ENCODE results near the gene SCT. TPM values are rescaled to one million over a fixed set of nuclear protein-coding genes. Genes with fewer than 3 reads are reported as not detected.

Gene SCT
- total RNA-seq, 2 experiments from 2014 or later: not detected

DNA sequence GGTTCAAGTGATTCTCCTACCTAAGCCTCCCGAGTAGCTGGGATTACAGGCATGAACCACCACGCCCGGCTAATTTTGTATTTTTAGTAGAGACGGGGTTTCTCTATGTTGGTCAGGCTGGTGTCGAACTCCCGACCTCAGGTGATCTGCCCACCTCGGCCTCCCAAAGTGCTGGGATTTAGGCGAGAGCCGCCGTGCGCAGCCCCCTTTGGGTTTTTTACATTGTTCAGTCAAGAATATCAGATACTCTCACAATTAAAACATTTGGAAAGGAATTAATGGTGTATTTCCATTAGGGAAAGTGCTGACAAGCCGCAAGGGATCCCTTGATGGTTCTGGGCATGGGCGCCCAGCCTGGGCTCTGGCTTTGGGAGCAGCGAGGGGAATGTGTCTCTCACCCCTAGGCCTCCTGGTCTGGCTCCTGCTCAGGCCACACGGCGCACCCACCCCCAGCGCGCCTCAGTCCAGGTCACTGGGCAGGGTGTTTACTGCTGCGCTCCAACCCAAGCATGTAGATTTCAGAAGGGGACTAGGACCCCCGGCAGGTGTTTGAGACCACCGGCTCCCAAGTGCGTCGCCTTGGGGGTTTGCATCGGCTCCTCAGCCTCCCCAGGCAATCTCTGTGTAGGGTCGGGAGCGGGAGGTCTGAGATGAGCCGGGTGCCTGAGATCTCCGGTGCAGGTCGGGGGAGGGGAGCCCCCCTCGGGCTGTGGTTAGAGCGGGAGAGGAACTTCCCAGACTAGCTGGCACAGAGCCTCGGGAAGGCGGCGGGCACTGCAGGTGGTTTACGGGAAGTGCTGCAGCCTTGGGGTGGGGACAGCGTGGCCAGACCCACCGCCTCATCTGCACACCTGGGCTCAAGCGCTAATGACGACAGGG lies 10.4 kb downstream of the SCT start:
- Mint-ChIP-seq H3K9me3 (no peaks in the 10 kb centered on the region), H3K4me3 (peak overlapping the region; percentile 93), H3K4me1 (peaks cover 13% of the 10 kb centered on the region), H3K27ac (peak overlapping the region; percentile 97), H3K27me3 (no peaks in the 10 kb centered on the region), H3K36me3 (peaks cover 11% of the 10 kb centered on the region)
- POLR2A ChIA-PET: interaction anchor here (0.7 to 1.6 kb wide), 14 partner anchors 9 to 160 kb away, joined by 3 to 22 read pairs (median 4); partner anchors contain the start of genes HRAS and PHRF1
- DNase-seq (no peak), ATAC-seq (ENCODE audit: low read depth) (no peak)

DNA sequence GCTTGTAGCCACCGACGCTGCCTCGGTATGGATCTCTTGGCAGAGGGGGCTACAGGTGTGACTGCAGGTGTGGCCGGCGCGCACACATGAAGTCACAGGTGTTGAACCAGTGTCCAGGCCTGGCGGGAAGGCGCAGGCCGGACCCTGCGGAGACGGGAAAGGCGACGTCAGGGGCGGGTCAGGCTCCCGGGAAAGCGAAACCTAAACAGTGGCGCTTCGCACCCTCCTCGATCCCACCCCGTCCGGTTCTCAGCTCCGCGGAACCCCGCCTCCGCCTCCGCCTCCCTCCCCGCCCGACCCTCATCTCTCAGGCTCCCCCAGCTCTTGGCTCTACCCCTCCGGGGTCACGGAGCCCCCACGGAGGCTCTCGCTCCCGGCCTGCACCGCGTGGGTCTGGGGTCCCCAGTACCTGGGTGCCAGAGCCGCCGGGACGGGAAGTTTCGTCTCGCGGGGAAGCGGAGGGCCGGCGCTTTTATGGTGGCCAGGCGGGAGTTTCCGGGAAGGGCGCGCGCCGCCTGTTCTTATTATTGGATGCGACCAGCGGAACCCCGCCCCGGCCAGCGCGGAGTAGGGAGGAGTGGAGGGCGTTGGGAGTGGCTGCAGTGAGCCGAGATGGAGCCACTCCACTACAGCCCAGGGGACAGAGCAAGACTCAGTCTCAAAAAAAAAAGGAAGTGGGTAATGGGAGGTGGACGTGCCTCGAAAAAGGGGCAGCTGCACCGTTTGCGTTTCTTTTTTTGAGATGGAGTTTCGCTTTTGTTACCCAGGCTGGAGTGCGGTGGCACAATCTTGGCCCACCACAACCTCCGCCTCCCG lies 11.3 kb downstream of the SCT start, which contains the start of gene IRF7:
Gene IRF7 (minus strand): TSS at position 447 of the 816 bp plus-strand sequence. CDS start 586 bp downstream, outside the sequence.
- Mint-ChIP-seq H3K4me1 (peaks cover 13% of the 10 kb centered on the region), H3K27me3 (no peaks in the 10 kb centered on the region), H3K4me3 (peak within 1 kb of the TSS; percentile 93), H3K9me3 (no peaks in the 10 kb centered on the region), H3K27ac (peak within 1 kb of the TSS; percentile 97), H3K36me3 (peaks cover 12% of the 10 kb centered on the region)
- POLR2A ChIA-PET: interaction anchor here (0.6 to 1.6 kb wide), 20 partner anchors 10 to 272 kb away, joined by 3 to 22 read pairs (median 4); partner anchors contain the start of genes DEAF1, HRAS, PHRF1 and TMEM80
- ATAC-seq (ENCODE audit: low read depth) (peak; percentile 77), DNase-seq (peak; percentile 94)

DNA sequence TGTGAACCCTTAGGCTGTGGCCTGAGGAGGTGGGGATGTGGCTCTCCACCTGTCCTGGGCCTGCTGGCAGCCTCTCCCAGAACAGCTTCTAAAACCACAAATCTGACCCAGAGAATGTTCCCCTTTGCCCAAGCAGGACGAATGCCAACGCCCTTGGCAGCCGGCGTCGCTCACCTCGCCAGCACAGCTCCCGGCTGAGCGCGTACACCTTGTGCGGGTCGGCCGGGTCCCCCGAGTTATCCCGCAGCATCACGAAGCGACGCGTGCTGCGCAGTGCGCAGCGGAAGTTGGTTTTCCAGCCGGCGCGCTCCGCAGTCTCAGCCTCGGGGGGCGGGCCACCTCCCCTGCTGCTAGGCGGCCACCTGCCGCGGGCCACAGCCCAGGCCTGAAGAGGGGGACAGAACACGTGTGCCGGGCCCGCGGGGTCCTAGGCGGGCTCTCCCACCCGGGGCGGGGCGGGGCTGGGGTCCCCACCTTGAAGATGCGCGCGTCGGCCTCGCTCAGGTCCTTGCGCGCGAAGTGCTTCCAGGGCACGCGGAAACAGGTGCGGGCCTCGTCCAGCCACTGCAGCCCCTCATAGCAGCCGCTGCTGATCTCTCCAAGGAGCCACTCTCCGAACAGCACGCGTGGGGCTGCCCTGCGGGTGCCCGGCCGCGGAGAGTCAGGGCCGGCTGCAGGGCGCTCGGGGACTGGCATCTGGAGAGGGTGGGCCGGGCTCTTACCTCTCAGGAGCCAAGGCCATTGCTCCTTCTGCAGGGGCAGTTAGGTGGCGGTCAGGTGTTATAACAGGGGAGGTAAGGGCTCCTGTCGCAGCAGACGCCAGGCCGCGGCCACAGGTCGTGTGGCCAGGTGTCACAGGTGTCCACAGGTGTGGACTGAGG lies 12.1 kb downstream of the SCT start:
- Mint-ChIP-seq H3K27me3 (no peaks in the 10 kb centered on the region), H3K9me3 (no peaks in the 10 kb centered on the region), H3K36me3 (peaks cover 13% of the 10 kb centered on the region), H3K27ac (peak overlapping the region; percentile 97), H3K4me1 (peaks cover 13% of the 10 kb centered on the region), H3K4me3 (peak overlapping the region; percentile 93)
- POLR2A ChIA-PET: interaction anchor here (0.6 to 3.7 kb wide), 28 partner anchors 9 to 163 kb away, joined by 3 to 23 read pairs (median 4); partner anchors contain the start of genes DEAF1, HRAS, LRRC56 and PHRF1
- DNase-seq (no peak), ATAC-seq (ENCODE audit: low read depth) (no peak)

DNA sequence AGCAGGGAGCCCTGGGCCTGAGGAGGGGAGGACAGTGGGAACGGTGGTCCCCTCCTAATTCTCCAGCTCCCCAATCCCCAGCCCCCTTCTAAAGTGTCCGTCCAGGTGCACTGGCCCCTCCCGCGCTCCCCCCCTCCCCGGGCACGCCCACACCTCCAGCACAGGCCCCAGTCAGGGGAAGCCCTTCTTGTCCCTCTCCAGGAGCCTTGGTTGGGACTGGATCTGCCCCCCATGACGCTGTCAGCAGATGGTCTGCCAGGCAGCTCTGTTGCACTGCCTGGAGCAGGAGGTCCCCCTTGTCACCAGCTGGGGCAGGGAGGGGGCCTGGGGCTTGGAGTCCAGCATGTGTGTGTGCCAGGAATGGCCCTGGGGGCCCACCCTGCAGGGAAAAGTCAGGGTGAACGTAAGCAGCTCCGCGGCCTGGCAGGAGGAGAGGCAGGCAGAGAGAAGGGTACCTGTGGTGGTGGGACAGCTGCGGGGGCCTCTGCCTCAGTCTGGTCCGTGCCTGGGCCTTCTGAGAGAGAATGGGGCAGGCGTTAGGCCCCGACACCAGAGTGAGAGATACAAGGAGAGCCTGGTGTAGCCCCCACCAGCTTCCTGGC lies 12.9 kb downstream of the SCT start:
- peak overlapping the region; percentile 93 for H3K4me3 Mint-ChIP-seq
- POLR2A ChIA-PET: interaction anchor here (0.6 to 3.7 kb wide), 20 partner anchors 9 to 164 kb away, joined by 3 to 23 read pairs (median 4); partner anchors contain the start of genes DEAF1, HRAS, LRRC56 and PHRF1
- peak overlapping the region; percentile 93 for H3K27ac Mint-ChIP-seq
- DNase-seq (no peak), ATAC-seq (ENCODE audit: low read depth) (no peak)
- H3K27me3 Mint-ChIP-seq: no peaks in the 10 kb centered on the region
- peaks cover 13% of the 10 kb centered on the region for H3K36me3 Mint-ChIP-seq
- H3K4me1 Mint-ChIP-seq: peaks cover 13% of the 10 kb centered on the region
- no peaks in the 10 kb centered on the region for H3K9me3 Mint-ChIP-seq

DNA sequence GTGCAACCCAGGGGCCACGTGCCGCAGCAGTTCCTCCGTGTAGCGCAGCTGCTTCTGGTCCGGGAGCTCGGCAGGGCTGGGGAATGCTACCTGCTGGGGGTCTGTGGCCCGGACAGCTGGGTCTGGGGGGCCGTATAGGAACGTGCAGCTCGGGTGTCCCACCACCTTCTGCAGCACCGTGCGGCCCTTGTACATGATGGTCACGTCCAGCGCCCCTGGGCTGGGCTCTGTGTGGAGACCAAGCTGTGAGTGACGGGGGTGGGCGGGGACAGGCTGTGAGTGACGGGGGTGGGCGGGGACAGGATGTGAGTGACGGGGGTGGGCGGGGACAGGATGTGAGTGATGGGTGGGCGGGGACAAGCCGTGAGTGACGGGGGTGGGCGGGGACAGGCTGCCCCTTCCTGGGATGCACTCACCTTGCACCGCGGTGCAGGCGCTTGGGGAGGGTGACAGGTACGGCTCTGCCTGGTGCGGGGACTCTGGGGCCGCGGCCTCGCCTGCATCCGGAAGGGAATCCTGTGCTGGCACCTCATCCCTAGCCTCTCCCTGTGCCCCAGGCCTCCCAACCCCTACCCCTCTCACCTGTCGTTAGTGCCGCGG lies 13.5 kb downstream of the SCT start:
- peak overlapping the region; percentile 93 for H3K27ac Mint-ChIP-seq
- peak; percentile 21 for ATAC-seq (ENCODE audit: low read depth)

DNA sequence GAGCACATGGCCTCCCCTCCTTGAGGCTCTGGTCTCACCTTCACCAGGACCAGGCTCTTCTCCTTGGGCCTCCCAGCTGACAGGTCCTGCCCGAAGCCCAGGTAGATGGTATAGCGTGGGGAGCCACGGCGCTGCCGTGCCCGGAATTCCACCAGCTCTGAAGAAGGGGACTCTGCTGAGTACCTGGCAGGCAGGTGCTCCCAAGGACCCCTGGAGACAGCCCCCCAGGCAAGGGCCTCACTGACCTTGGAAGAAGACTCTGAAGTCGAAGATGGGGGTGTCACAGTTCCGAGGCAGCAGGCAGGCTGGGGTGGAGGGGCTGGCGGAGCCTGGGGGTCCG lies 14.1 kb downstream of the SCT start:
- no peak overlapping the region for H3K4me3 Mint-ChIP-seq
- POLR2A ChIA-PET: interaction anchor here (0.5 to 3.7 kb wide), 9 partner anchors 25 to 135 kb away, joined by 3 to 23 read pairs (median 8); partner anchors contain the start of genes HRAS, LRRC56, PHRF1 and TALDO1
- ATAC-seq (ENCODE audit: low read depth) (no peak), DNase-seq (no peak)
- H3K36me3 Mint-ChIP-seq: peaks cover 13% of the 10 kb centered on the region
- peak overlapping the region; percentile 93 for H3K27ac Mint-ChIP-seq
- H3K9me3 Mint-ChIP-seq: no peaks in the 10 kb centered on the region
- H3K27me3 Mint-ChIP-seq: no peaks in the 10 kb centered on the region
- peaks cover 13% of the 10 kb centered on the region for H3K4me1 Mint-ChIP-seq

More for the DNA sequence above, 13.5 kb downstream of the SCT start:
- no peaks in the 10 kb centered on the region for H3K9me3 Mint-ChIP-seq
- H3K4me3 Mint-ChIP-seq: peak overlapping the region; percentile 93
- POLR2A ChIA-PET: interaction anchor here (0.5 to 3.7 kb wide), 13 partner anchors 10 to 134 kb away, joined by 3 to 23 read pairs (median 4); partner anchors contain the start of genes DEAF1, HRAS, LRRC56 and PHRF1
- H3K4me1 Mint-ChIP-seq: peaks cover 13% of the 10 kb centered on the region
- no peaks in the 10 kb centered on the region for H3K27me3 Mint-ChIP-seq
- peaks cover 13% of the 10 kb centered on the region for H3K36me3 Mint-ChIP-seq
- DNase-seq: peak; percentile 84

DNA sequence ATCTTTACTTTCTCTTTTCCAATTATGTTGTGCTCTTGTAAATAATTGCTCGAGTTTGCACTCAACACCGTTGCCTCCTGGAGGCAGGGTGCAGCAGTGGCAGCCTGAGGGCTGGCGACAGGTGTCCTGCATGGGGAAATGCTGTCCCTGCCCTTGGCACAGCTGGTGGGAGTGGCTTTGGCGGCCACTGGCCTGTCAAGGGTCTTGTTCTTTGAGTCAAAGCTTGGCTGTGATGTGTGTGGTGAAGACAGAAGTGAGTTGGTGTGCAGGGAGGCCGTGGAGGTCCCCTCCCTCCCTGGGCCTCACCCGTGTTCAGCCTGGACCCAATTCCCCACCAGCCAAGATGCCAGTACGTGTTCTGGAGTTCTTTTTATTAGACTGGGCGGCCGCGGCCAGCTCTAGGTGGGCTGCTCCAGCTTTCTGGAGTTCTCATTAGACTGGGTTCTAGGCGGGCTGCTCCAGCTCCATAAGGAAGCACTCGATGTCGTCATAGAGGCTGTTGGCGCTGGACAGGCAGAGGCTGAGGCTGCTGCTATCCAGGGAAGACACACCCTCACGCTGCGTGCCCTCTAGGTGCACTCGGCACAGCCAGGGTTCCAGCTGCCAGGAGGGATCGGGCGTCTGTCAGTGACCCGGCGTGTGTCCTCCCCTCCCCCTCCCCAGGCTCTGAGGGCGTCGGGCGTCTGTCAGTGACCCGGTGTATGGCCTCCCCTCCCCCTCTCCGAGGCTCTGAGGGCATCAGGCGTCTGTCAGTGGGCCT lies 14.6 kb downstream of the SCT start:
- H3K4me3 Mint-ChIP-seq: peak overlapping the region; percentile 48
- no peaks in the 10 kb centered on the region for H3K9me3 Mint-ChIP-seq
- H3K27ac Mint-ChIP-seq: peak overlapping the region; percentile 93
- POLR2A ChIA-PET: interaction anchor here (0.5 to 3.7 kb wide), 13 partner anchors 10 to 113 kb away, joined by 3 to 23 read pairs (median 4); partner anchors contain the start of genes HRAS, LRRC56 and PHRF1
- peaks cover 13% of the 10 kb centered on the region for H3K4me1 Mint-ChIP-seq
- no peaks in the 10 kb centered on the region for H3K27me3 Mint-ChIP-seq
- peaks cover 13% of the 10 kb centered on the region for H3K36me3 Mint-ChIP-seq
- DNase-seq: no peak
- ATAC-seq (ENCODE audit: low read depth): no peak

DNA sequence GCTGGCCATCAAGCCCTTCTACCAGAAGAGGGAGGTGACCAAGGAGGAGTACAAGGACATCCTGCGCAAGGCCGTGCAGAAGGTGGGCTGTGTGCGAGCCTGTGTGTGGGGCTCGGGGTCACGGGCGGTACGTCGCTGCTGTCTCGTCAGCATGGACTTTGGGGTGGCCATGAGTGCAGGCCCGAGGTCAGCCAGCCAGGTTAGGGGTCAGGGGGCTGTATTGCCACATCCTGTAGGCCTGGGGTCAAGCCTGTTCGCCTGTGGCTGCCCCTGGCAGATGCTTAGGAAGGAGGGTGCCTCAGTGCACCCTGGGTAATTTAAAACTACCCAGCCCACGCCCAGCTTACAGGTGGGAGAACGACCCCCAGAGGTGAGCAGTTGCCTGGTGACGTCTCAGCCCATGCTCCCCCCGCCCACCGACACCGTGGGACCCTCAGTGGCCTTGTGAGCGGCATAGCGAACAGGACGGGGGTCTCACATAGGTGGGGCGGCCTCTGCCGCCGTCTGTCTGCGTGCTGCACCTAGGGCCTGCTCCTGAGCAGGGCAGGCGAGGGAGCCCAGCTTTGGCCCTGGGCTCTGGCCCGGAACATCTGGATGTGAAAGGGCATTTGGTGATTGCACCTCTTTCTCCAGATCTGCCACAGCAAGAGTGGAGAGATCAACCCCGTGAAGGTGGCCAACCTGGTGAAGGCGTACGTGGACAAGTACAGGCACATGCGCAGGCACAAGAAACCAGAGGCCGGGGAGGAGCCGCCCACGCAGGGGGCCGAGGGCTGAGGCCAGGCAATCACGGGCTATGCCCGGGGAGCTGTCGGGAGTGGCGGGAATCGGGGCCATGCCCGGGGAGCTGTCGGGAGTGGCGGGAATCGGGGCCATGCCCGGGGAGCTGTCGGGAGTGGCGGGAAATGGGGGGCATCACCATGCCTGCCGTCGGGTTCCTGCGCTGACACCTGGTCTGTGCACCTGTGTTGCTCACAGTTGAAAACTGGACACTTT lies 15.7 kb downstream of the SCT start:
- POLR2A ChIA-PET: interaction anchor here (1.0 to 3.7 kb wide), 8 partner anchors 10 to 55 kb away, joined by 3 to 18 read pairs (median 4); partner anchors contain the start of gene PHRF1
- peak overlapping the region; percentile 93 for H3K27ac Mint-ChIP-seq
- DNase-seq (no peak), ATAC-seq (ENCODE audit: low read depth) (no peak)
- no peak overlapping the region for H3K4me3 Mint-ChIP-seq
- H3K4me1 Mint-ChIP-seq: peaks cover 10% of the 10 kb centered on the region
- H3K36me3 Mint-ChIP-seq: peaks cover 17% of the 10 kb centered on the region
- H3K27me3 Mint-ChIP-seq: no peaks in the 10 kb centered on the region
- H3K9me3 Mint-ChIP-seq: no peaks in the 10 kb centered on the region

DNA sequence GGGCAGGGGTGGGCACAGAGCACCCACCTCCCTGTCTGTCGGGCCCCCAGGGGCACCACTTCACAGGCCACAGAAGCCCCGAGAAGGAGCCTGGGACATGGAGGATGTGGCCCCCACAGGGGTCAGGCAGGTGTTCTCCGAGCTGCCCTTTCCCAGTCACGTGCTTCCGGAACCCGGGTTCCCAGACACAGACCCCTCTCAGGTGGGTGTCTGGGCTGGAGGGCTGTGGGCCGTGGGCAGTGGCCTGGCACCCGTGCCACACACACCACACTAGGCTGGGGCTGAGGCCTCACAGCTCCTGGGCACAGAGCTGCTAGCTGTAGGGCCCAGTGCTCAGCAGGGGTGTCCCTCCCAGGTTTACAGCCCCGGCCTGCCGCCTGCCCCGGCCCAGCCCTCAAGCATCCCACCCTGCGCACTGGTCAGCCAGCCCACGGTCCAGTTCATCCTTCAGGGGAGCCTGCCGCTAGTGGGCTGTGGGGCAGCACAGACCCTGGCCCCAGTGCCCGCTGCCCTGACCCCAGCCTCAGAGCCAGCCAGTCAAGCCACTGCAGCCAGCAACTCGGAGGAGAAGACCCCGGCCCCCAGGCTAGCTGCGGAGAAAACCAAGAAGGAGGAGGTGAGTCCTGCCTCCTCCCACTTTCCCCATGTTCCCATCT lies 16.7 kb downstream of the SCT start:
- POLR2A ChIA-PET: interaction anchor here (1.0 to 1.1 kb wide), 2 partner anchors 9 to 32 kb away, joined by 3 to 4 read pairs; no protein-coding TSS in a partner anchor
- H3K27ac Mint-ChIP-seq: no peak overlapping the region
- DNase-seq (no peak), ATAC-seq (ENCODE audit: low read depth) (no peak)
- H3K36me3 Mint-ChIP-seq: peaks cover 17% of the 10 kb centered on the region
- H3K9me3 Mint-ChIP-seq: no peaks in the 10 kb centered on the region
- H3K4me3 Mint-ChIP-seq: no peak overlapping the region
- H3K4me1 Mint-ChIP-seq: peaks cover 8% of the 10 kb centered on the region
- H3K27me3 Mint-ChIP-seq: no peaks in the 10 kb centered on the region

DNA sequence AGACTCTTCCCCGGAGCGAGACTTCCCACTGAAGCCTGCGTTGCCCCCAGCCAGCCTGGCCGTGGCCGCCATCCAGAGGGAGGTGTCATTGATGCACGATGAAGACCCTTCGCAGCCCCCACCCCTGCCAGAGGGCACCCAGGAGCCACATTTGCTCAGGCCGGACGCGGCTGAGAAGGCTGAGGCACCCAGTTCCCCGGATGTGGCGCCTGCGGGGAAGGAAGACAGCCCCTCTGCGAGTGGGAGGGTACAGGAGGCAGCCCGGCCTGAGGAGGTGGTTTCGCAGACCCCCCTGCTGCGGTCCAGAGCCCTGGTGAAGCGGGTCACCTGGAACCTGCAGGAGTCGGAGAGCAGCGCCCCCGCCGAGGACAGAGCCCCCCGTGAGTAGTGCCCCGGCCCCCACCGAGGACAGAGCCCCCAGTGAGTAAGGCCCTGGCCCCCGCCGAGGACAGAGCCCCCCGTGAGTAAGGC lies 17.6 kb downstream of the SCT start:
- POLR2A ChIA-PET: no interaction called here
- no peak for DNase-seq
- ATAC-seq (ENCODE audit: low read depth): no peak
- Mint-ChIP-seq H3K9me3 (no peaks in the 10 kb centered on the region), H3K27me3 (no peaks in the 10 kb centered on the region), H3K36me3 (peaks cover 14% of the 10 kb centered on the region), H3K4me1 (peaks cover 6% of the 10 kb centered on the region), H3K4me3 (no peak overlapping the region), H3K27ac (no peak overlapping the region)

Data from activated naive CD8-positive, alpha-beta T cell treated with anti-CD3 and anti-CD28 coated beads, Interleukin-2, amount 10 ng/mL, durations not matched to agents 7 days and 5 days (primary cell).